ENCODE data around the gene CALML6.
A peak's percentile ranks its signal among the peaks of the same experiment; 100 is the strongest.
"Not testable (repeated sequence)": the region's sequence is repeated elsewhere in the genome, so short reads cannot be mapped to it uniquely, and the experiment has no call there.

CALML6 gene

GRCh38 chr1:1914971-1915692 lies at the start of gene CALML6:
CALML6 (plus strand) TSS chr1:1915260; CDS start chr1:1915281, 21 bp downstream.
- DNase-seq: no peak

GRCh38 chr1:1867164-1867563 lies 47.9 kb upstream of the CALML6 start:
- no peak for DNase-seq

- DNase-seq: no peak
Observed at GRCh38 chr1:1869469-1869868, 45.6 kb upstream of the CALML6 start.

- no peak for DNase-seq
Observed at GRCh38 chr1:1872329-1872994, 42.6 kb upstream of the CALML6 start.

- DNase-seq: no peak
Observed at GRCh38 chr1:1873186-1873585, 41.9 kb upstream of the CALML6 start.

GRCh38 chr1:1874901-1875300 lies 40.2 kb upstream of the CALML6 start:
- no peak for DNase-seq

- peak; percentile 69 for DNase-seq
Observed at GRCh38 chr1:1875932-1876331, 39.1 kb upstream of the CALML6 start.

- DNase-seq: no peak
Observed at GRCh38 chr1:1876335-1876930, 38.6 kb upstream of the CALML6 start.

GRCh38 chr1:1877865-1878436 lies 37.1 kb upstream of the CALML6 start:
- DNase-seq: no peak

GRCh38 chr1:1879942-1880341 lies 35.1 kb upstream of the CALML6 start:
- no peak for DNase-seq

GRCh38 chr1:1880617-1881312 lies 34.3 kb upstream of the CALML6 start:
- no peak for DNase-seq

- no peak for DNase-seq
Observed at GRCh38 chr1:1881727-1882126, 33.3 kb upstream of the CALML6 start.

GRCh38 chr1:1883092-1883873 lies 31.8 kb upstream of the CALML6 start:
- no peak for DNase-seq

GRCh38 chr1:1883890-1884289 lies 31.2 kb upstream of the CALML6 start:
- DNase-seq: not testable (repeated sequence)

- no peak for DNase-seq
Observed at GRCh38 chr1:1889090-1889750, 25.8 kb upstream of the CALML6 start.

- DNase-seq: peak; percentile 79
Observed at GRCh38 chr1:1889847-1890505, 25.1 kb upstream of the CALML6 start.

GRCh38 chr1:1890506-1891348 lies 24.3 kb upstream of the CALML6 start, which contains the start of gene GNB1:
GNB1 (minus strand) TSS chr1:1891087; CDS start chr1:1825453, 65,634 bp downstream.
- peak; percentile 96 for DNase-seq

GRCh38 chr1:1891349-1892078 lies 23.5 kb upstream of the CALML6 start:
- peak; percentile 83 for DNase-seq

- no peak for DNase-seq
Observed at GRCh38 chr1:1892079-1892762, 22.8 kb upstream of the CALML6 start.
